HepG2 (cell line): ENCODE results near the gene MRGPRG. TPM values are rescaled to one million over a fixed set of nuclear protein-coding genes. Genes with fewer than 3 reads are reported as not detected.

Source experiments
- ATAC-seq: fragments of 200-7000 bp; cut with Tn5 transposase; 3 replicates; pipeline ENCODE4 v1.9.1; 2020; ENCODE audit warnings: mild to moderate bottlenecking, moderate library complexity
- BruUV-seq: library from RNA; stranded (reverse); fragments of 400-500 nt; replicated peaks from 2 replicates; lab custom pipeline; 2021; lab: Mats Ljungman, UMichigan
- CTCF ChIA-PET: fragments of 300-600 bp; formaldehyde crosslinking; extraction: SDS; loops from one replicate; lab custom pipeline; 2021; ENCODE audit warnings: low total read pairs, inconsistent platforms, low intra/inter-chr PET ratio; lab: Yijun Ruan, JAX
- POLR2A ChIA-PET: fragments of 350-600 bp; sonication (Branson Sonifier 250); formaldehyde crosslinking; loops from one replicate; lab custom pipeline; 2020; ENCODE audit warnings: antibody characterized with exemption, inconsistent platforms; lab: Yijun Ruan, JAX
- DNase-seq: peaks from one replicate; pipeline ENCODE4 v3.0.0-alpha.2; 2015; ENCODE audit warnings: low spot score
- FAIRE-seq: peaks from 3 replicates; lab custom pipeline; 2011; peaks lifted over from hg19 to GRCh38; lab: Jason Lieb, UNC
- H2AFZ ChIP-seq: one replicate; pipeline ENCODE4 v1.6.1; 2011; ENCODE audit warnings: low read length, inconsistent platforms
- H3K27ac ChIP-seq: fragments of 300-600 bp; 3 replicates; pipeline ENCODE4 v1.8.0; 2011; ENCODE audit warnings: mixed run types, mild to moderate bottlenecking, mixed read lengths, low read length, inconsistent platforms; ENCODE audit not compliant: insufficient read depth; ENCODE audit errors: extremely low read length
- H3K27me3 ChIP-seq, 2 experiments: fragments of 200-600 bp in 1 of 2; 2 replicates in 1 of 2; 3 replicates in 1 of 2; pipeline versions ENCODE4 v1.6.0 to v1.8.0; 2011; ENCODE audit warnings: low read length in 2 of 2, mild to moderate bottlenecking in 2 of 2, moderate library complexity in 2 of 2, inconsistent platforms in 1 of 2; ENCODE audit not compliant: insufficient read depth in 2 of 2, control insufficient read depth in 1 of 2
- H3K36me3 ChIP-seq, 2 experiments: fragments of 200-600 bp in 1 of 2; replicated peaks in 1 of 2; 2 replicates in 1 of 2; 3 replicates in 1 of 2; pipeline versions ENCODE4 v1.5.1 to v1.8.0; 2011; ENCODE audit warnings: low read length in 2 of 2, inconsistent platforms in 1 of 2; ENCODE audit not compliant: insufficient read depth in 2 of 2, control insufficient read depth in 1 of 2
- H3K4me1 ChIP-seq: 2 replicates; pipeline ENCODE4 v1.5.1; 2012; ENCODE audit warnings: low read length, inconsistent platforms; ENCODE audit not compliant: insufficient read depth
- H3K4me2 ChIP-seq: 2 replicates; pipeline ENCODE4 v1.6.0; 2011; ENCODE audit warnings: low read depth, low read length, inconsistent platforms
- H3K4me3 ChIP-seq, 3 experiments: fragments of 200-600 bp in 1 of 3; sonication (generic), shearing (Covaris generic) in 1 of 3; replicated peaks in 1 of 3; 2 replicates each; pipeline ENCODE4 v1.5.1; 2011 to 2016; ENCODE audit warnings: low read length in 3 of 3, inconsistent platforms in 2 of 3, low read depth in 2 of 3, mild to moderate bottlenecking in 2 of 3, control low read depth in 1 of 3, mixed read lengths in 1 of 3; ENCODE audit not compliant: insufficient read depth in 1 of 3
- H3K79me2 ChIP-seq: one replicate; pipeline ENCODE4 v1.6.1; 2011; ENCODE audit warnings: low read length, inconsistent platforms; ENCODE audit not compliant: insufficient read depth
- H3K9ac ChIP-seq: 2 replicates; pipeline ENCODE4 v1.6.0; 2011; ENCODE audit warnings: mild to moderate bottlenecking, low read depth, low read length, inconsistent platforms; ENCODE audit not compliant: insufficient read depth
- H3K9me3 ChIP-seq: 2 replicates; pipeline ENCODE4 v1.5.1; 2012; ENCODE audit warnings: mild to moderate bottlenecking, low read length
- H4K20me1 ChIP-seq: 2 replicates; pipeline ENCODE4 v1.6.0; 2011; ENCODE audit warnings: inconsistent platforms, mild to moderate bottlenecking, low read length, moderate library complexity; ENCODE audit not compliant: insufficient read depth
- BORCS8-MEF2B ChIP-seq: sonication (generic); formaldehyde crosslinking; IDR thresholded peaks from 2 replicates; pipeline ENCODE4 v1.8.0; 2022; ENCODE audit warnings: mild to moderate bottlenecking, missing genetic modification reagents
- CCDC6 ChIP-seq: sonication (generic); formaldehyde crosslinking; IDR thresholded peaks from 2 replicates; pipeline ENCODE4 v1.8.1; 2022; ENCODE audit warnings: mild to moderate bottlenecking, missing genetic modification reagents, moderate library complexity
- HCFC1 ChIP-seq: fragments of 150-350 bp; IDR thresholded peaks from 2 replicates; pipeline ENCODE4 v1.6.1; 2014; ENCODE audit warnings: low read depth, low read length
- PCBP2 ChIP-seq: fragments of 200-400 bp; formaldehyde crosslinking; optimal IDR thresholded peaks from 2 replicates; pipeline ENCODE3; 2018; ENCODE audit warnings: low read length, low read depth; ENCODE audit not compliant: poor library complexity, severe bottlenecking
- TRAFD1 ChIP-seq: sonication (generic); formaldehyde crosslinking; IDR thresholded peaks from 2 replicates; pipeline ENCODE4 v1.5.1; 2020; ENCODE audit warnings: missing genetic modification reagents, mild to moderate bottlenecking, borderline replicate concordance
- ZBTB3 ChIP-seq: sonication (generic); formaldehyde crosslinking; IDR thresholded peaks from 2 replicates; pipeline ENCODE4 v1.4.0; 2020; ENCODE audit warnings: low read depth, mild to moderate bottlenecking, moderate library complexity, missing genetic modification reagents, borderline replicate concordance
- ZNF10 ChIP-seq: sonication (generic); formaldehyde crosslinking; IDR thresholded peaks from 2 replicates; pipeline ENCODE4 v1.4.0; 2020; ENCODE audit warnings: mild to moderate bottlenecking, low read depth, missing genetic modification reagents, borderline replicate concordance
- ZNF318 ChIP-seq: sonication (generic); formaldehyde crosslinking; IDR thresholded peaks from 2 replicates; pipeline ENCODE4 v1.4.0; 2020; ENCODE audit warnings: mild to moderate bottlenecking, missing genetic modification reagents
- ZNF354B ChIP-seq: sonication (generic); formaldehyde crosslinking; IDR thresholded peaks from 2 replicates; pipeline ENCODE4 v1.8.0; 2022; ENCODE audit warnings: mild to moderate bottlenecking, missing genetic modification reagents
- ZNF367 ChIP-seq: sonication (generic); formaldehyde crosslinking; IDR thresholded peaks from 2 replicates; pipeline ENCODE4 v1.4.0; 2020; ENCODE audit warnings: missing genetic modification reagents, borderline replicate concordance
- ZNF512 ChIP-seq: sonication (generic); formaldehyde crosslinking; IDR thresholded peaks from 2 replicates; pipeline ENCODE4 v1.4.0; 2020; ENCODE audit warnings: mild to moderate bottlenecking, missing genetic modification reagents
- ZNF577 ChIP-seq: sonication (generic); formaldehyde crosslinking; IDR thresholded peaks from 2 replicates; pipeline ENCODE4 v1.4.0; 2020; ENCODE audit warnings: mild to moderate bottlenecking, low read depth, missing genetic modification reagents, borderline replicate concordance
- ZNF614 ChIP-seq: IDR thresholded peaks from 2 replicates; pipeline ENCODE4 v1.6.1; 2018; ENCODE audit warnings: missing biosample characterization, missing genetic modification reagents, inconsistent platforms, borderline replicate concordance
- ZNF790 ChIP-seq: sonication (generic); formaldehyde crosslinking; IDR thresholded peaks from 2 replicates; pipeline ENCODE4 v1.8.0; 2022; ENCODE audit warnings: missing genetic modification reagents, mild to moderate bottlenecking, borderline replicate concordance
- WGBS: methylation state at CpG from one replicate; pipeline ENCODE4 v1.1.6; 2017; ENCODE audit warnings: low lambda C conversion rate; 5-methylcytosine and 5-hydroxymethylcytosine counted together
- in situ Hi-C: cut with HindIII; loops from 2 replicates; pipeline ENCODE4 v1.10.0; 2017; ENCODE audit warnings: low pct_unique_long_range_greater_than_20kb; ENCODE audit not compliant: extremely low pct_ligation_motif_present
- intact Hi-C: fragments of 100-400 bp; cut with micrococcal nuclease; formaldehyde crosslinking; loops from one replicate; pipeline ENCODE4 v1.10.0; 2022; ENCODE audit not compliant: unreplicated experiment
- polyA plus RNA-seq, 8 experiments: library from polyadenylated mRNA; depleted of rRNA in 3 of 8; stranded (reverse) in 7 of 8; unstranded in 1 of 8; fragments of >200 nt; fragmentation: Illumina TruSeq in 4 of 8; extraction: Trizol in 4 of 8; gene quantifications; 2 replicates each; pipeline versions ENCODE4 v1.2.1 to v1.2.3, GENCODE V29; 2011 to 2016; ENCODE audit warnings: low read depth in 4 of 8, missing spikeins in 1 of 8, mixed read lengths in 1 of 8; ENCODE audit not compliant: insufficient read depth in 1 of 8
- total RNA-seq, 5 experiments: library from RNA; depleted of rRNA; stranded (reverse); fragments of >200 nt; fragmentation: Illumina TruSeq; extraction: Trizol; gene quantifications; 2 replicates each; pipeline ENCODE4 v1.2.3, GENCODE V29; 2016; ENCODE audit warnings: low read depth in 1 of 5

The MRGPRG gene
- total and polyA plus RNA-seq, 2 of the 13 experiments (the other 11 are each of a cell fraction or from before 2014, with no cell fraction given) = not detected

- in situ Hi-C loops = no loop called here
- no peak overlapping the region for H3K27ac ChIP-seq
- CTCF ChIA-PET = no interaction called here
- no peak overlapping the region for H3K4me2 ChIP-seq
- no peaks in the 10 kb centered on the region for H3K4me1 ChIP-seq
- no peak for ATAC-seq
- no peak overlapping the region for H3K4me3 ChIP-seq
- BruUV-seq = no TSS peak
- no peak overlapping the region for H2AFZ ChIP-seq
- H3K27me3 ChIP-seq = peaks cover 10 to 60% of the 10 kb centered on the region in 2 experiments
- intact Hi-C loops = no loop called here
- no peaks in the 10 kb centered on the region for H3K36me3 ChIP-seq
- DNase-seq = no peak
- WGBS = 51% methylated on average over 10 of the region's 21 CpGs
- no peak overlapping the region for H3K9ac ChIP-seq
- H3K9me3 ChIP-seq = no peaks in the 10 kb centered on the region
- no peaks in the 10 kb centered on the region for H4K20me1 ChIP-seq
- FAIRE-seq = no peak
- POLR2A ChIA-PET = no interaction called here
- H3K79me2 ChIP-seq = no peaks in the 10 kb centered on the region
- TF ChIP-seq ZNF318 (CRISPR knock-in tag) (no peak), ZNF790 (CRISPR knock-in tag) (no peak), ZNF577 (no peak), ZNF367 (CRISPR knock-in tag) (no peak), ZNF10 (CRISPR knock-in tag) (no peak), TRAFD1 (CRISPR knock-in tag) (no peak), HCFC1 (no peak), ZNF614 (no peak), BORCS8-MEF2B (CRISPR knock-in tag) (no peak), CCDC6 (CRISPR knock-in tag) (no peak), ZNF512 (CRISPR knock-in tag) (no peak), PCBP2 (no peak), ZBTB3 (no peak), ZNF354B (CRISPR knock-in tag) (no peak)
Observed at GRCh38 chr11:3232956-3233355, 14.3 kb upstream of the MRGPRG start.
